Panc1 (cell line): ENCODE results near the gene P4HTM. TPM values are rescaled to one million over a fixed set of nuclear protein-coding genes. Genes with fewer than 3 reads are reported as not detected.

Experiments
- ATAC-seq: fragments of 200-7000 bp; cut with Tn5 transposase; 2 replicates; pipeline ENCODE4 v1.9.1; 2020; ENCODE audit warnings: mild to moderate bottlenecking, moderate library complexity
- BruUV-seq: library from RNA; stranded (reverse); fragments of 400-500 nt; replicated peaks from 2 replicates; lab custom pipeline; 2021; lab: Mats Ljungman, UMichigan
- CTCF ChIA-PET: fragments of 300-600 bp; sonication (Branson Sonifier 250); formaldehyde crosslinking; loops from one replicate; lab custom pipeline; 2022; ENCODE audit warnings: antibody characterized with exemption; lab: Charles Lee
- POLR2A ChIA-PET: fragments of 300-600 bp; sonication (Branson Sonifier 250); formaldehyde crosslinking; loops from one replicate; lab custom pipeline; 2022; ENCODE audit warnings: antibody characterized with exemption; lab: Charles Lee
- DNase-seq: peaks from one replicate; pipeline ENCODE4 v3.0.0-alpha.2; 2010; ENCODE audit warnings: low read depth, low spot score
- H3K27ac ChIP-seq: 2 replicates; pipeline ENCODE4 v1.5.1; 2011; ENCODE audit warnings: mild to moderate bottlenecking, low read length, inconsistent platforms
- H3K27me3 ChIP-seq: fragments of 200-500 bp; sonication (Bioruptor generic); 2 replicates; pipeline ENCODE4 v1.6.0; 2014; ENCODE audit warnings: low read length, inconsistent platforms; ENCODE audit not compliant: control insufficient read depth, insufficient read depth
- H3K36me3 ChIP-seq: fragments of 200-500 bp; sonication (Bioruptor generic); 2 replicates; pipeline ENCODE4 v1.5.1; 2014; ENCODE audit warnings: inconsistent platforms, mild to moderate bottlenecking, low read length, moderate library complexity; ENCODE audit not compliant: control insufficient read depth, insufficient read depth
- H3K4me1 ChIP-seq: 2 replicates; pipeline ENCODE4 v1.5.1; 2011; ENCODE audit warnings: inconsistent platforms, mild to moderate bottlenecking, low read length, moderate library complexity; ENCODE audit not compliant: control insufficient read depth, insufficient read depth
- H3K4me3 ChIP-seq, 2 experiments: 2 replicates each; pipeline ENCODE4 v1.5.1; 2011 to 2012; ENCODE audit warnings: low read depth in 2 of 2, low read length in 2 of 2, mild to moderate bottlenecking in 2 of 2, inconsistent platforms in 1 of 2, moderate library complexity in 1 of 2
- H3K9me3 ChIP-seq: fragments of 200-500 bp; sonication (Bioruptor generic); 2 replicates; pipeline ENCODE4 v1.5.1; 2014; ENCODE audit warnings: low read depth, mild to moderate bottlenecking, inconsistent platforms, low read length, moderate library complexity; ENCODE audit not compliant: control insufficient read depth, insufficient read depth
- CTCF ChIP-seq: fragments of 450-650 bp; IDR thresholded peaks from 2 replicates; pipeline ENCODE4 v1.5.1; 2017; ENCODE audit warnings: mild to moderate bottlenecking
- POLR2AphosphoS5 ChIP-seq: IDR thresholded peaks from 2 replicates; pipeline ENCODE4 v1.6.1; 2012; ENCODE audit warnings: mild to moderate bottlenecking, low read depth, low read length, moderate library complexity
- SIN3A ChIP-seq: IDR thresholded peaks from 2 replicates; pipeline ENCODE4 v1.6.1; 2012; ENCODE audit warnings: low read depth, mild to moderate bottlenecking, low read length, moderate library complexity, borderline replicate concordance; ENCODE audit not compliant: insufficient read depth
- TCF7L2 ChIP-seq: IDR thresholded peaks from 2 replicates; pipeline ENCODE4 v1.6.1; 2011; ENCODE audit warnings: mild to moderate bottlenecking, low read depth, low read length, inconsistent platforms
- in situ Hi-C: cut with HindIII; loops from 2 replicates; pipeline ENCODE4 v1.10.0; 2016; ENCODE audit warnings: low sequenced_read_pairs, low pct_unique_long_range_greater_than_20kb
- intact Hi-C: fragments of 100-400 bp; cut with micrococcal nuclease; formaldehyde crosslinking; loops from one replicate; pipeline ENCODE4 v1.10.0; 2022; ENCODE audit not compliant: unreplicated experiment
- total RNA-seq: library from RNA; stranded (reverse); gene quantifications from one replicate; pipeline ENCODE4 v1.2.1, GENCODE V29; 2021; ENCODE audit not compliant: unreplicated experiment
- TF ChIP-seq, protein P1 (sequence below), 2 experiments: IDR thresholded peaks; 2 replicates each; pipeline ENCODE4 v1.6.1; 2011 to 2012; ENCODE audit warnings: low read depth in 2 of 2, control low read depth in 1 of 2, low read length in 1 of 2, mild to moderate bottlenecking in 1 of 2, moderate library complexity in 1 of 2; ENCODE audit not compliant: insufficient read depth in 1 of 2

P4HTM gene
- total RNA-seq, 1 experiment from 2014 or later, result 28.3 TPM

DNA sequence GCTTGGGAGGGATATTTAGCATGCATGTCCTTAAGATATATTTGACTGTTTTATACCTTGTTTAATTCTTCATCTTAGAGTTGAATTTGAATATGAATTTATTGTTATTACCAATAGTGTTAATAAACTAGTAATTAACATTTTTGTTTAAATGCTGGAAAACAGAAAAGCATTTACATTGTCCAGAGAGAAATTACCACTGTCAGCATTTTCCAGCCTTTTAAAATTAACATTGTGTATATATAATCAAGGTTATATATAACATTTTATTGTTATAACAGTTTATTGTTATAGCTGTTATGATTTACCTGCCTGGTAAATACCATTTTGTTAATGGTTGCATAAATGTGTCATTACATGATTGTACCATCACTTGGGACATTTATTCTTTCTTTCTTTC is 8.0 kb upstream of the P4HTM start:
- Histone ChIP-seq H3K36me3 (peaks cover 8% of the 10 kb centered on the region), H3K27ac (no peak overlapping the region), H3K4me3 (no peak overlapping the region), H3K9me3 (no peaks in the 10 kb centered on the region), H3K27me3 (no peaks in the 10 kb centered on the region), H3K4me1 (no peaks in the 10 kb centered on the region)
- intact Hi-C loops, result no loop called here
- in situ Hi-C loops, result no loop called here
- POLR2A ChIA-PET, result no interaction called here
- no peak for TF ChIP-seq POLR2AphosphoS5
- TF ChIP-seq TCF7L2, result no peak
- TF ChIP-seq SIN3A, result no peak
- TF ChIP-seq CTCF, result no peak
- TF ChIP-seq, protein P1, sequence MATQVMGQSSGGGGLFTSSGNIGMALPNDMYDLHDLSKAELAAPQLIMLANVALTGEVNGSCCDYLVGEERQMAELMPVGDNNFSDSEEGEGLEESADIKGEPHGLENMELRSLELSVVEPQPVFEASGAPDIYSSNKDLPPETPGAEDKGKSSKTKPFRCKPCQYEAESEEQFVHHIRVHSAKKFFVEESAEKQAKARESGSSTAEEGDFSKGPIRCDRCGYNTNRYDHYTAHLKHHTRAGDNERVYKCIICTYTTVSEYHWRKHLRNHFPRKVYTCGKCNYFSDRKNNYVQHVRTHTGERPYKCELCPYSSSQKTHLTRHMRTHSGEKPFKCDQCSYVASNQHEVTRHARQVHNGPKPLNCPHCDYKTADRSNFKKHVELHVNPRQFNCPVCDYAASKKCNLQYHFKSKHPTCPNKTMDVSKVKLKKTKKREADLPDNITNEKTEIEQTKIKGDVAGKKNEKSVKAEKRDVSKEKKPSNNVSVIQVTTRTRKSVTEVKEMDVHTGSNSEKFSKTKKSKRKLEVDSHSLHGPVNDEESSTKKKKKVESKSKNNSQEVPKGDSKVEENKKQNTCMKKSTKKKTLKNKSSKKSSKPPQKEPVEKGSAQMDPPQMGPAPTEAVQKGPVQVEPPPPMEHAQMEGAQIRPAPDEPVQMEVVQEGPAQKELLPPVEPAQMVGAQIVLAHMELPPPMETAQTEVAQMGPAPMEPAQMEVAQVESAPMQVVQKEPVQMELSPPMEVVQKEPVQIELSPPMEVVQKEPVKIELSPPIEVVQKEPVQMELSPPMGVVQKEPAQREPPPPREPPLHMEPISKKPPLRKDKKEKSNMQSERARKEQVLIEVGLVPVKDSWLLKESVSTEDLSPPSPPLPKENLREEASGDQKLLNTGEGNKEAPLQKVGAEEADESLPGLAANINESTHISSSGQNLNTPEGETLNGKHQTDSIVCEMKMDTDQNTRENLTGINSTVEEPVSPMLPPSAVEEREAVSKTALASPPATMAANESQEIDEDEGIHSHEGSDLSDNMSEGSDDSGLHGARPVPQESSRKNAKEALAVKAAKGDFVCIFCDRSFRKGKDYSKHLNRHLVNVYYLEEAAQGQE (IDR thresholded peaks at IDR 0.05; ENCODE audit: insufficient read depth in 1 of 2, low read depth in 2 of 2, low read length in 1 of 2), result no peak
- ATAC-seq, result no peak
- BruUV-seq, result no TSS peak
- no peak for DNase-seq
- CTCF ChIA-PET, result no interaction called here

DNA sequence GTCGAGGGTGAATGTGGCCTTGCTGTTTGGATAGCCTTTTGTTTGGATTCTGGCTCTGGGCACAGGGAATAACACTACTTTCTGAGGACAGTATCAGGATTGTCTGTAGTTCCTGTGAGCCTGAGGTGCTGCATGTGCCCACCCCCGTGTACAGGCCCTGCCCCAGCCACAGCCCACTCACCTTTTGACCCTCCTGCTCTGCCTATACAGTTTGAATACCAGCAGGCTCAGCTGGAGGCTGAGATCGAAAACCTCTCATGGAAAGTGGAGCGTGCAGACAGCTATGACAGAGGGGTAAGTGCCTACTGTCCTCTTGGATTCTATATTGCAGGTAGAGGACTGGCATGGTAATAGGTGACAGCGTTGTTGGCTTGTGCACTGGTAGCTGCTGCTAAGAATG is 7.4 kb upstream of the P4HTM start:
- TF ChIP-seq, protein P1 (IDR thresholded peaks at IDR 0.05; ENCODE audit: insufficient read depth in 1 of 2, low read depth in 2 of 2, low read length in 1 of 2), result no peak
- TF ChIP-seq CTCF (no peak), TCF7L2 (no peak), POLR2AphosphoS5 (no peak), SIN3A (no peak)
- Histone ChIP-seq H3K9me3 (no peaks in the 10 kb centered on the region), H3K27ac (no peak overlapping the region), H3K4me3 (no peak overlapping the region), H3K27me3 (no peaks in the 10 kb centered on the region), H3K4me1 (no peaks in the 10 kb centered on the region), H3K36me3 (peaks cover 8% of the 10 kb centered on the region)
- POLR2A ChIA-PET, result no interaction called here
- intact Hi-C loops (no loop called here), in situ Hi-C loops (no loop called here)
- ATAC-seq, result no peak
- no peak for DNase-seq
- no TSS peak for BruUV-seq
- CTCF ChIA-PET, result no interaction called here
